Lower leg skin (tissue), 3 donors: ENCODE results near the gene TRIM5.

ENCODE experiments used
- CTCF ChIP-seq, 3 donors: fragments of 450-650 bp; IDR thresholded peaks; one replicate each; pipeline ENCODE4 v1.5.1; 2016; ENCODE audit warnings: antibody characterized with exemption in 3 of 3, mild to moderate bottlenecking in 3 of 3, moderate library complexity in 2 of 3
- POLR2A ChIP-seq, 2 donors: fragments of 450-650 bp; IDR thresholded peaks; one replicate each; pipeline ENCODE4 v1.6.1; 2016 to 2017; ENCODE audit warnings: antibody characterized with exemption in 2 of 2, mild to moderate bottlenecking in 1 of 2, moderate library complexity in 1 of 2

GRCh38 chr11:5722622-5723021, 37.7 kb upstream of the TRIM5 start:
- no peak for TF ChIP-seq CTCF (IDR thresholded peaks at IDR 0.05)
- no peak for TF ChIP-seq POLR2A (IDR thresholded peaks at IDR 0.05)
